GM23248 (cell line): ENCODE measurements around the gene CCND2.

Experiments
- EZH2 ChIP-seq: fragments of 200-600 bp; sonication (generic); IDR thresholded peaks from 2 replicates; pipeline ENCODE4 v1.6.1; 2018; ENCODE audit warnings: antibody characterized with exemption, mild to moderate bottlenecking; ENCODE audit not compliant: insufficient read depth, poor library complexity, severe bottlenecking
- EZH2phosphoT487 ChIP-seq: fragments of 200-600 bp; sonication (generic); IDR thresholded peaks from 2 replicates; pipeline ENCODE4 v1.6.1; 2018; ENCODE audit warnings: antibody characterized with exemption, moderate library complexity, mild to moderate bottlenecking, low read depth; ENCODE audit not compliant: insufficient read depth

DNA sequence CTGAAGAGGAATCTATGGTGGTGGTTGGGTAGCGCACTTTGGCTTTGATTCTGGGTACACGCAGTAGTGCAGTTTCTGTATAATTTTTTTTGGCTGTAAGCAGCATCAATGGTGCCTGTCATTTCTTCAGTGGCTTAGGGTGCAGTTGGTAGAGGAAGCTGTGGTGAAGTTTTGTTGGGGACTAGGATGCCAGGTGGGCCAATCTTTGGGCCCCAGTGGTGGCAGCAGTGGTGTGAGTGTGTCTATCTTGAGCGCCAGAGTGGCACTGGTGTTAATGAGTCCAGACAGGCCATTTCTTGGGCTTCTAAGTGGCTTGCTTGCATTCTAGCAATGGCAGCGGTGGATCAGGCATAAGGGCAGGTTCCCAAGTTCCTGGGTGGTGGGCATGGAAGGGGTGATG lies 33.8 kb upstream of the CCND2 start:
- TF ChIP-seq EZH2phosphoT487: no peak
- no peak for TF ChIP-seq EZH2
